GM13976 (cell line): ENCODE measurements around the gene PTGS2.

Experiments used
- DNase-seq: peaks from one replicate; pipeline ENCODE4 v3.0.0; 2012; ENCODE audit warnings: low spot score
- CTCF ChIP-seq: IDR thresholded peaks from 2 replicates; pipeline ENCODE4 v1.5.1; 2012; ENCODE audit warnings: borderline replicate concordance, mild to moderate bottlenecking; ENCODE audit not compliant: insufficient read depth; ENCODE audit errors: extremely low read depth, missing control alignments, control extremely low read depth
- in situ Hi-C: fragments of 300-500 bp; cut with MboI; formaldehyde crosslinking; loops from one replicate; pipeline ENCODE4 v1.12.0; 2022; ENCODE audit warnings: low sequenced_read_pairs, mixed read lengths, inconsistent platforms; ENCODE audit not compliant: unreplicated experiment

The PTGS2 gene

GRCh38 chr1:186681801-186682200, 1.6 kb upstream of the PTGS2 start:
- DNase-seq = no peak
- in situ Hi-C loops = no loop called here
- no peak for TF ChIP-seq CTCF

GRCh38 chr1:186681121-186681520, 898 bp upstream of the PTGS2 start:
- no peak for DNase-seq
- in situ Hi-C loops = no loop called here
- TF ChIP-seq CTCF = no peak

- in situ Hi-C loops = no loop called here
- no peak for DNase-seq
- no peak for TF ChIP-seq CTCF
These were observed 339 bp downstream of the PTGS2 start for GRCh38 chr1:186679924-186680244.

GRCh38 chr1:186678155-186678554, 2.1 kb downstream of the PTGS2 start:
- in situ Hi-C loops = no loop called here
- no peak for DNase-seq
- no peak for TF ChIP-seq CTCF

GRCh38 chr1:186672596-186672995, 7.6 kb downstream of the PTGS2 start:
- no peak for TF ChIP-seq CTCF
- DNase-seq = no peak
- in situ Hi-C loops = no loop called here

GRCh38 chr1:186672131-186672530, 8.1 kb downstream of the PTGS2 start:
- no peak for DNase-seq
- TF ChIP-seq CTCF = no peak
- in situ Hi-C loops = no loop called here
